Fibroblast of lung (primary cell): ENCODE measurements around the gene TWIST2. TPM values are rescaled to one million over a fixed set of nuclear protein-coding genes. Genes with fewer than 3 reads are reported as not detected.

ENCODE experiments used
- DNase-seq, 2 donors: peaks; one replicate each; pipeline versions ENCODE4 v3.0.0 to v3.0.0-alpha.2; 2010; ENCODE audit warnings: low read depth in 2 of 2
- H2AFZ ChIP-seq: 2 replicates; pipeline ENCODE4 v1.5.1; 2012; ENCODE audit warnings: low read length, control low read depth, inconsistent platforms
- H3K27ac ChIP-seq: 2 replicates; pipeline ENCODE4 v1.5.1; 2011; ENCODE audit warnings: low read length, control low read depth; ENCODE audit not compliant: insufficient read depth
- H3K27me3 ChIP-seq: 2 replicates; pipeline ENCODE4 v1.5.1; 2011; ENCODE audit warnings: mild to moderate bottlenecking, low read length; ENCODE audit not compliant: control insufficient read depth, insufficient read depth
- H3K36me3 ChIP-seq: 2 replicates; pipeline ENCODE4 v1.5.1; 2011; ENCODE audit warnings: low read length; ENCODE audit not compliant: control insufficient read depth, insufficient read depth
- H3K4me1 ChIP-seq: 2 replicates; pipeline ENCODE4 v1.5.1; 2011; ENCODE audit warnings: low read length; ENCODE audit not compliant: control insufficient read depth, insufficient read depth; ENCODE audit errors: extremely low read depth
- H3K4me2 ChIP-seq: 2 replicates; pipeline ENCODE4 v1.5.1; 2011; ENCODE audit warnings: low read length, control low read depth; ENCODE audit not compliant: insufficient read depth; ENCODE audit errors: extremely low read depth
- H3K4me3 ChIP-seq, 4 experiments: fragments of 200-600 bp in 1 of 4; sonication (generic) in 1 of 4; replicated peaks in 1 of 4; 2 replicates each; pipeline ENCODE4 v1.5.1; 2011 to 2016; ENCODE audit warnings: low read length in 4 of 4, low read depth in 3 of 4, mild to moderate bottlenecking in 3 of 4, control low read depth in 2 of 4, inconsistent platforms in 1 of 4, mixed read lengths in 1 of 4; ENCODE audit not compliant: insufficient read depth in 1 of 4; ENCODE audit errors: control extremely low read depth in 1 of 4
- H3K79me2 ChIP-seq: 2 replicates; pipeline ENCODE4 v1.5.1; 2012; ENCODE audit warnings: mild to moderate bottlenecking, low read length, inconsistent platforms; ENCODE audit not compliant: control insufficient read depth, insufficient read depth
- H3K9ac ChIP-seq: 2 replicates; pipeline ENCODE4 v1.5.1; 2011; ENCODE audit warnings: mild to moderate bottlenecking, low read length, control low read depth; ENCODE audit not compliant: insufficient read depth
- H3K9me3 ChIP-seq: 2 replicates; pipeline ENCODE4 v1.5.1; 2012; ENCODE audit warnings: low read depth, low read length; ENCODE audit not compliant: control insufficient read depth, insufficient read depth
- H4K20me1 ChIP-seq: 2 replicates; pipeline ENCODE4 v1.5.1; 2011; ENCODE audit warnings: low read length; ENCODE audit not compliant: control insufficient read depth, insufficient read depth; ENCODE audit errors: extremely low read depth
- CTCF ChIP-seq, 2 donors: IDR thresholded peaks in 1 of 2; conservative IDR thresholded peaks in 1 of 2; 1 replicate in 1 of 2; 2 replicates in 1 of 2; pipeline ENCODE4 v1.5.1; 2011 to 2012; ENCODE audit warnings: low read length in 2 of 2, control low read depth in 1 of 2, inconsistent platforms in 1 of 2, low read depth in 1 of 2, mild to moderate bottlenecking in 1 of 2
- EZH2 ChIP-seq: IDR thresholded peaks from 2 replicates; pipeline ENCODE4 v1.5.1; 2012; ENCODE audit warnings: low read length, control low read depth, mild to moderate bottlenecking; ENCODE audit errors: missing control alignments
- polyA plus RNA-seq, 2 donors: library from polyadenylated mRNA; depleted of rRNA in 1 of 2; stranded (reverse) in 1 of 2; unstranded in 1 of 2; fragments of >200 nt; gene quantifications; 2 replicates each; pipeline ENCODE4 v1.2.1, GENCODE V29; 2011 to 2012; ENCODE audit warnings: missing spikeins in 1 of 2
- total RNA-seq: library from RNA; depleted of rRNA; stranded (reverse); fragments of >200 nt; gene quantifications from 2 replicates; pipeline ENCODE4 v1.2.1, GENCODE V29; 2014

The TWIST2 gene
- total and polyA plus RNA-seq, 2 donors (not counting 1 experiment from before 2014, with no cell fraction given) = 85.2 to 118 TPM

DNA sequence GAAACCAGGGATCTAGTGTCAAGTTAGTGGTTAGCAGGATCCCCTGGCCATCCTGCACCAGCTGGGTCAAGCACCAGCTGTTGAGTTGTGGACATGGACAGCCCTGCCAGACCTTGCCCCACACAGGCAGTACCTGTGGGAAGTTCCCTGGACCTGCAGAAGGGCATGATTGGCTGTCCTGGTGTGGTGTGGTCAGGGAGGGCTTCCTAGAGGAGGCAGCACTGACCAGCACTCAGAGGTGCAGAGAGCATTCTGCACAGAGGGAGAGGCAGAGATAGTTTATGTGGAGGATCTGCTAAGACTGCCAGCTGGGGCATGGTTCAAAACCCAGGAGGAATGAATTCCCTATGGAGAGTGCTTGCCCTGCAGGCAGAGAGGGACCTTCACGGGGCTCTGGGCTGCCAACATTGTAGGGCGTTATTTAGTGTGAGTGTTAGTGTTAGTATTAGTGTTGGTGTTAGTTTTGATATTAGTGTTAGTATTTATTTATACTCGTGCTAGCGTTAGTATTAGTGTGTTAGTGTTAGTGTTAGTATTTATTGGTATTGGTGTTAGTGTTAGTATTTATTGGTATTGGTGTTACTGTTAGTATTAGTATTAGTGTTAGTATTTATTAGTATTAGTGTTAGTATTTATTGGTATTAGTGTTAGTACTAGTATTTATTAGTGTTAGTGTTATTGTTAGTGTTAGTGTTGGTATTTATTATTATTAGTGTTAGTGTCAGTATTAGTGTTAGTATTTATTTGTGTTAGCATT is 31.9 kb downstream of the TWIST2 start:
- Histone ChIP-seq H3K9me3 (no peaks in the 10 kb centered on the region), H2AFZ (no peak overlapping the region), H3K4me1 (peaks cover 29% of the 10 kb centered on the region), H3K4me2 (no peak overlapping the region), H3K36me3 (peaks cover 6% of the 10 kb centered on the region), H3K27ac (no peak overlapping the region), H3K27me3 (no peaks in the 10 kb centered on the region), H3K9ac (no peak overlapping the region), H4K20me1 (peaks cover 2% of the 10 kb centered on the region), H3K4me3 (no peak overlapping the region), H3K79me2 (peaks cover 63% of the 10 kb centered on the region)
- DNase-seq = no peak
- no peak for TF ChIP-seq EZH2
- TF ChIP-seq CTCF (conservative IDR thresholded peaks at IDR 0.05 in 1 of 2, IDR thresholded peaks at IDR 0.05 in 1 of 2; ENCODE audit: low read depth in 1 of 2, low read length in 2 of 2) = no peak

DNA sequence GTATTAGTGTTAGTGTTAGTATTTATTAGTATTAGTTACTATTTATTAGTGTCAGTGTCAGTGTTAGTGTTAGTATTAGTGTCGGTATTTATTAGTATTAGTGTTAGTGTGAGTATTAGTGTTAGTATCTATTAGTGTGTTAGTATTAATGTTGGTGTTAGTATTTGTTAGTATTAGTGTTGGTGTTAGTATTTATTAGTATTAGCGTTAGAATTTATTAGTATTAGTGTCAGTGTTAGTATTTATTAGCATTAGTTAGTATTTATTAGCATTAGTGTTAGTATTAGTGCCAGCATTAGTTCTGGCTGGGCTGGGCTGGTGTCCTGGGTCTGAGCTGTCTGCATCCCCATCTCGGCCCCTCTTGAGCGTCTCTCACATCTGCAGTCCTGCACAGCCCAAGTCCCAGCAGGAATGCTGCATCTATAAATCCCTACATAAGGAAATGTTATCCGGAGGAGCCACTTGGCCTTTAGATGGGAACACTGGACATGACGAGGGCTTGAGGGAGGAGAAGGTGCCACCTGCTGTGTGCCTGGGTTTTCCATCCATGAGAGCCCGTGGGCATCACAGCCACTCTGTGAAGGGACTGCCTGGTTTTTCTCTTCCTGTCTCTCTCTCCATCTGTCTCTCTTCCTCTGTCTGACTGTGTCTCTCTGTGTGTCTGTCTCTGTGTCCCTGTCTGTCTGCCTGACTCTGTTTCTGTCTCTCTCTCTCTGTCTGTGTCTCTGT is 33.6 kb downstream of the TWIST2 start:
- peaks cover 21% of the 10 kb centered on the region for H3K4me1 ChIP-seq
- H3K4me2 ChIP-seq = no peak overlapping the region
- no peak overlapping the region for H3K27ac ChIP-seq

More for the DNA sequence above, 33.6 kb downstream of the TWIST2 start:
- TF ChIP-seq CTCF (conservative IDR thresholded peaks at IDR 0.05 in 1 of 2, IDR thresholded peaks at IDR 0.05 in 1 of 2; ENCODE audit: low read depth in 1 of 2, low read length in 2 of 2) = no peak
- no peak for TF ChIP-seq EZH2
- H4K20me1 ChIP-seq = peaks cover 2% of the 10 kb centered on the region
- H3K79me2 ChIP-seq = peaks cover 65% of the 10 kb centered on the region
- H3K36me3 ChIP-seq = peaks cover 9% of the 10 kb centered on the region
- DNase-seq = no peak
- H3K4me3 ChIP-seq = no peak overlapping the region
- no peak overlapping the region for H3K9ac ChIP-seq
- H3K9me3 ChIP-seq = no peaks in the 10 kb centered on the region
- no peaks in the 10 kb centered on the region for H3K27me3 ChIP-seq
- no peak overlapping the region for H2AFZ ChIP-seq
